Activated CD8-positive, alpha-beta memory T cell treated with anti-CD3 and anti-CD28 coated beads for 36 hours (primary cell): Measurements from ENCODE around the gene CDC5L. TPM values are rescaled to one million over a fixed set of nuclear protein-coding genes. Genes with fewer than 3 reads are reported as not detected.

Experiments used
- CTCF ChIA-PET: fragments of 350-600 bp; sonication (Branson Sonifier 250); formaldehyde crosslinking; loops from one replicate; lab custom pipeline; 2021; ENCODE audit warnings: antibody characterized with exemption; lab: Charles Lee
- POLR2A ChIA-PET: fragments of 350-600 bp; sonication (Branson Sonifier 250); formaldehyde crosslinking; loops from one replicate; lab custom pipeline; 2021; ENCODE audit warnings: antibody characterized with exemption; lab: Charles Lee
- total RNA-seq, 2 experiments: library from RNA; stranded (reverse); gene quantifications; one replicate each; pipeline ENCODE4 v1.2.3, GENCODE V29; 2021

CDC5L gene
- total RNA-seq, 2 experiments from 2014 or later = 28.2 to 28.5 TPM

GRCh38 chr6:44404022-44404714 is 16.7 kb downstream of the CDC5L start:
- ChIA-PET POLR2A (no interaction called here), CTCF (no interaction called here)

GRCh38 chr6:44404715-44405099 is 17.2 kb downstream of the CDC5L start:
- ChIA-PET CTCF (no interaction called here), POLR2A (no interaction called here)

DNA sequence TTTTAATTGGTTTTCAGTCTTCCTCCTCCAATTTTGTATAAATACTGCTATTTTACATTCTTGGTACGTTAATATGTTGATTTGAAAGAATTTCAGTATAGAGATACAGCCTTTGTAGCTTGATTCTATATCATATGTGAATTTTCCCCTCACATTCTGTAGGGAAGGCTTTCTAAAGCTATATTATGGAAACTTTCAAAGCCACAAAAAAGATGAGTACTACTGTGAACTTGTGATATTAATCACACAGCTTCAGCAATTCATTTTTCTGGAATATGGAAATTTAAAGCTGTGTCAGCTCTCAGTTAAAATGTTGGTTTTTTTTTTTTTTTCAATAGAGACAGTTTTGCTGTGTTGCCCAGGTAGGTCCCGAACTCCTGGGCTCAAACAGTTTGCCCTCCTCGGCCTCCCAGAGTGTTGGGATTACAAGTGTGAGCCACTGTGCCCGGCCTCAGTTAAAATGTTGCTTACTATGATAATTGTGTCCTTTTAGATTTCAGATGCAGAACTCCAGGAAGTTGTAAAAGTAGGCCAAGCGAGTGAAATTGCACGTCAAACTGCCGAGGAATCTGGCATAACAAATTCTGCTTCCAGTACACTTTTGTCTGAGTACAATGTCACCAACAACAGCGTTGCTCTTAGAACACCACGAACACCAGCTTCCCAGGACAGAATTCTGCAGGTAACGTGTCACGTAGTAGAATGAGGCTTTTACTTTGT is 20.6 kb downstream of the CDC5L start:
- CTCF ChIA-PET = no interaction called here
- POLR2A ChIA-PET = no interaction called here

- ChIA-PET POLR2A (interaction anchor here (0.7 kb wide), 1 partner anchor 89 kb away, joined by 3 read pairs; no protein-coding TSS in a partner anchor), CTCF (no interaction called here)
Measured at GRCh38 chr6:44409207-44409794, 21.8 kb downstream of the CDC5L start.

GRCh38 chr6:44410363-44410762 is 22.9 kb downstream of the CDC5L start:
- CTCF ChIA-PET = no interaction called here
- POLR2A ChIA-PET = no interaction called here

- ChIA-PET POLR2A (no interaction called here), CTCF (no interaction called here)
Measured at GRCh38 chr6:44411141-44411540, 23.6 kb downstream of the CDC5L start.

DNA sequence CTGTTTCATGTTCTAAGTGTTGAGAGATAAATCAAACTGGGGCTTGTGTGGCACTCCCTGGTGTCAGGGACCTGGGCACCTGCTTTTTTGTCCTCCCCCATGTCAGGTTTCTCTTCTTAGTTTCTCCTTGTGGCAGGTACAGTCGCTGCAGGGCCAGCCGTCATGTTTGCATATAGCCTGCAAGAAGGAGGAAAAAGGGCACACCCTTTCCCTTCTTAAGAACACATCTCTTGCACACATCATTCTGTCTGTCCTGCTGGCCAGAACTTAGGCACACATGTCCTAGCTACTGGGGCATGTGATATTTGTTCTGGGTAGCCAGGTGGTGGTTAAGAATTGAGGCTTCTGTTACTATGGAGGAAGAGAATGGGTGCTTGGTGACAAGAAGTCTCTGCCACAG is 27.9 kb downstream of the CDC5L start:
- ChIA-PET CTCF (interaction anchor here (1.2 kb wide), 1 partner anchor 14 kb away, joined by 3 read pairs; no protein-coding TSS in a partner anchor), POLR2A (interaction anchor here (0.5 kb wide), 1 partner anchor 147 kb away, joined by 3 read pairs; no protein-coding TSS in a partner anchor)

GRCh38 chr6:44415873-44416502 is 28.5 kb downstream of the CDC5L start:
- POLR2A ChIA-PET = interaction anchor here (0.5 kb wide), 1 partner anchor 147 kb away, joined by 3 read pairs; no protein-coding TSS in a partner anchor
- CTCF ChIA-PET = interaction anchor here (1.2 kb wide), 1 partner anchor 13 kb away, joined by 3 read pairs; no protein-coding TSS in a partner anchor

DNA sequence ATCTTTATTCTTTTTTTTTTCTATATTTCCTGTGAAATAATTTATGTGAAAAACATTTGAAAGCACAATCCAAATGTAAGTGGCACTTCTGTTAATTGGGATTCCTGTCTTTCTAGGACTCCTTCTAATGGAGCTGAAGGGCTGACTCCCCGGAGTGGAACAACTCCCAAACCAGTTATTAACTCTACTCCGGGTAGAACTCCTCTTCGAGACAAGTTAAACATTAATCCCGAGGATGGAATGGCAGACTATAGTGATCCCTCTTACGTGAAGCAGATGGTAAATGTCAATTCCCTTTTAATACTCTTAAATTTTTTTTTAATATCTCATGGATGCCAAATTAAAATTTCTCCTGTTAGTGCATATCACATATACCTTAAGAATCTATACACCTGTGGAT is 35.0 kb downstream of the CDC5L start:
- CTCF ChIA-PET = interaction anchor here (1.5 kb wide), 1 partner anchor 18 kb away, joined by 3 read pairs; no protein-coding TSS in a partner anchor
- POLR2A ChIA-PET = no interaction called here

DNA sequence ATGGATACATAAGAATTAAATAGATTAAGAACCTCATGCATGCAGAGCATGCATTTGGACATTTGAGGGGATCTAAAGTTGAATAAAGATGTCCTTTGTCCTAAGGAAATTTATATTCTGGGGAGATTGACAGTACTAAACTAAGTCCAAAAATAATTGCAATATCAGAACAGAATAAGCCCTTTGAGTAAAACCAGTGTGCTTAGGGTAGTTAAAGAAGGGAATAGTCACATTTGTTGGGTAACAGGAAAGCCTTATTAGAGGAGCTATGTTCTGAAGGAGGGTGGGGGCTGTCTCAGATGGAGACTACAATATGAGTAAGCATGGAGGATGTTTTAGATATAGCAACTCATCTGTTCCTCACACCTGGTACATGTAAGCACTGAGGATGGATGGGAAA is 35.8 kb downstream of the CDC5L start:
- ChIA-PET CTCF (interaction anchor here (1.5 kb wide), 1 partner anchor 17 kb away, joined by 3 read pairs; no protein-coding TSS in a partner anchor), POLR2A (no interaction called here)

- CTCF ChIA-PET = no interaction called here
- POLR2A ChIA-PET = no interaction called here
Measured at GRCh38 chr6:44425951-44426350, 38.4 kb downstream of the CDC5L start.

GRCh38 chr6:44428682-44429081 is 41.2 kb downstream of the CDC5L start:
- POLR2A ChIA-PET = no interaction called here

GRCh38 chr6:44430326-44430725 is 42.8 kb downstream of the CDC5L start:
- ChIA-PET CTCF (interaction anchor here (0.6 to 1.4 kb wide), 3 partner anchors 18 to 1601 kb away, joined by 3 to 4 read pairs (median 4); no protein-coding TSS in a partner anchor), POLR2A (no interaction called here)

More at GRCh38 chr6:44428682-44429081, 41.2 kb downstream of the CDC5L start:
- CTCF ChIA-PET = interaction anchor here (0.7 to 1.7 kb wide), 3 partner anchors 8 to 1073 kb away, joined by 3 to 10 read pairs (median 6); no protein-coding TSS in a partner anchor

DNA sequence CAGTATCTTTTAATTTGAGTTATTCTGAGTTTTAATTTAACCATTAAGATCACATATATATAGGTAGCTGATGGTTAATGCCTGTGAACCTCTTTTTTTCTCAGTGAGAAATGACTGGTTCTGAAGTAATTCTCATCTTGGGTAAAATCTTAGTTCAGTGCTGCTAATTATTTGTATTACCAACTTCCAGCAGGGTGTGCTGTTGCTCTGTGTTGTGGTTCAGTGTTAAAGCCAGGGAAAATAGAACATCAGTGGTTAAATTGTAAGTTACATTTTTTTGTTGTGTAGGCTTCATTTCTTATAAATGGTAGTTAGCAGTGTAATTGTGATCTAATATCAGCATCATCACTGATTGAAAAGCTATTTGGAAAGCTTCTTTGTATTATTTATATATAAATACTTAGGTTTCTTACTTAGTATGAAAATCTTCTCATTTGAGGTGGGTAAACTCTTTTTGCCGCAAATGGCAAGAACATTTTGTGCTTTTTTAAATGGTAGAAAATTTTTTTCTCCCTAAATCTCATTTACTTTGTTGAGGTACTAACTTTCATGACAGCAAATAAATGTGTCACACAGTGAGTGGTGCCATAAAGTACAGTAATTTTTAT is 43.7 kb downstream of the CDC5L start:
- POLR2A ChIA-PET = no interaction called here
- CTCF ChIA-PET = interaction anchor here (0.6 to 1.4 kb wide), 3 partner anchors 18 to 39 kb away, joined by 4 read pairs; no protein-coding TSS in a partner anchor

DNA sequence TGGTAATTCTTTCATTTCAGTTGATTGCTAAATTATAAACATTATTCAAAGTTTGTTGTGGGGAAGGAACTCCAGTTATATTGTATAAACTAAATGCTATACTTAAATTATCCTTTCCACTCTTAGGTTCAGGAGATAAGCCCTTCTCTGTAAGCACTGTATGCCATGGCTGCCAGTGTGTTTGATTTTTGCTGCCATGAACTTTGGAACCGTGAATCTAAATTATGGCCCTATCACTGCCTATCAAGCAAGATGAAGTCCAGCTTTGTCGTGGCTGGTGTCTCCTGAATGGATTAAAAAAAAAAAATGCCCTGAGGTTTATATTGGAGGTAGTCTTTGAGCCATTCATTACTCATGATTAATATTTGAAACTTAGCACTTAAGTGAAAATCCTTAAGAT is 44.7 kb downstream of the CDC5L start:
- POLR2A ChIA-PET = no interaction called here

DNA sequence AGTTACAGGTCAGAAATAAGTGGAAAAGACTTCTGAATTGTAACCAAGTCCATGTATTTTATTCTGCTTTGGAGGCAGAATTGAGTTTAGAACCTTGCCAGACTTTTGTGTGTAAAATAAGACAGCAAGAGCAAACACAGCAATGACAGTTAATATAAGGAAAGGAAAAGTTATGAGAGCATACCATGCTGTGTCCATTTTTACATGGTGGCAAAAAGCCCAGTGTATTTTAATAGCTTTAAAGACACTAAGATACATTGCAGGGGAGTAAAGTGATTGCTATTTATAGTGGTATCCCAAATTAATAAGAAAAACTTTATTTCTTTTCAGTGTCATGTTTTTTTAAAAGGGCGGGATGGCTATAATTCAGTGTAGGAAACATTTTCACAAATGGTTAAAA is 45.2 kb downstream of the CDC5L start:
- ChIA-PET POLR2A (no interaction called here), CTCF (interaction anchor here (1.1 kb wide), 1 partner anchor 12 kb away, joined by 3 read pairs; no protein-coding TSS in a partner anchor)

More for the DNA sequence above, 44.7 kb downstream of the CDC5L start:
- CTCF ChIA-PET = interaction anchor here (0.9 to 1.1 kb wide), 2 partner anchors 12 to 38 kb away, joined by 3 to 4 read pairs; no protein-coding TSS in a partner anchor

DNA sequence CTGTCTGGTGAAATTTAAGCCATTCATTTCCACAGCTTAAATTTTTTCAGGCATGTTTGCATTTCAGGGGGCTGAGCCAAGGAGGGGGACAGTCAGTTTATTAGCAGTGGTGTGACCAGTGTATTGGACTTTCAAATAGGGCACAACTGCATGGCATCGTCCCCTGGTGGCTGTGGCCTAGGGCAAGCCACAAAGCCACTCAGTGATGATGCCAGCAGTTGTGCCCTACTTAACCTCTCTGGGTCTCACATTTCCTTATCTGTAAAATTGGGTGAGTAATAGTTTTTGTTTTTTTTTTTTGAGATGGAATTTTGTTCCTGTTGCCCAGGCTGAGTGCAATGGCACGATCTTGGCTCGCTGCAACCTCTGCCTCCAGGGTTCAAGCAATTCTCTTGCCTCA is 48.0 kb downstream of the CDC5L start:
- ChIA-PET CTCF (interaction anchor here (2.1 to 2.3 kb wide), 2 partner anchors 7 to 20 kb away, joined by 6 to 10 read pairs; no protein-coding TSS in a partner anchor), POLR2A (no interaction called here)

DNA sequence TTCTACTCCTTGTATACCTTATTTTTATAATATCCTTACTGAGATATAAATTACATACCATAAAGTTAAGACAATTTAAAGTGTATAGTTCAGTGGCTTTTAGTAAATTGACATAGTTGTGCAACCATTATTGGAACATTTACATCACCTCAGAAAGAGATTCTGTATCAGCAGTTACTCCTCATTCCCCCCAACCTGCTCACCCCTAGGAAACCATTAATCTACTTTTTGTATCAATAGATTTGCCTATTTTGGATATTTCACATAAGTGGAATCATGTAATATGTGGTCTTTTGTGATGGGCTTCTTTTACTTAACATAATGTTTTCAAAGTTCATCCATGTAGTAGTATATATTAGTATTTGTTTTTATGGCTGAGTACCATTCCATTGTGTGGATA is 51.3 kb downstream of the CDC5L start:
- POLR2A ChIA-PET = no interaction called here
- CTCF ChIA-PET = no interaction called here
